Neural crest cell (in vitro differentiated cells): ENCODE data around the gene CYTL1. TPM values are rescaled to one million over a fixed set of nuclear protein-coding genes. Genes with fewer than 3 reads are reported as not detected.

Experiments used
- DNase-seq: peaks from one replicate; pipeline ENCODE4 v3.0.0; 2021; ENCODE audit warnings: low read depth, mixed read lengths, low spot score
- H3K27ac Mint-ChIP-seq: one replicate; pipeline ENCODE4 v1.8.0; 2021; ENCODE audit warnings: mild to moderate bottlenecking, mixed read lengths; ENCODE audit not compliant: unreplicated experiment
- H3K27me3 Mint-ChIP-seq: 2 replicates; pipeline ENCODE4 v1.8.0; 2021; ENCODE audit warnings: low read depth, mild to moderate bottlenecking, mixed read lengths
- H3K36me3 Mint-ChIP-seq: 2 replicates; pipeline ENCODE4 v1.8.0; 2021; ENCODE audit warnings: low read depth, mild to moderate bottlenecking, mixed read lengths
- H3K4me1 Mint-ChIP-seq: 2 replicates; pipeline ENCODE4 v1.8.0; 2021; ENCODE audit warnings: mixed read lengths
- H3K4me3 Mint-ChIP-seq: one replicate; pipeline ENCODE4 v1.8.0; 2021; ENCODE audit warnings: mild to moderate bottlenecking, mixed read lengths
- H3K9me3 Mint-ChIP-seq: 2 replicates; pipeline ENCODE4 v1.8.0; 2021; ENCODE audit warnings: mixed read lengths
- CTCF ChIP-seq: fragments of 200-600 bp; sonication (generic); conservative IDR thresholded peaks from 2 replicates; pipeline ENCODE4 v1.5.0; 2021; ENCODE audit warnings: antibody characterized with exemption, mild to moderate bottlenecking
- total RNA-seq: library from RNA; stranded (reverse); gene quantifications from 2 replicates; pipeline ENCODE4 v1.2.1, GENCODE V29; 2021

The CYTL1 gene
- total RNA-seq, 1 donor from 2014 or later: 13.2 TPM

GRCh38 chr4:4980621-4981230 lies 38.5 kb downstream of the CYTL1 start:
- Mint-ChIP-seq H3K36me3 (peaks cover 3% of the 10 kb centered on the region), H3K4me3 (no peak overlapping the region), H3K4me1 (peaks cover 18% of the 10 kb centered on the region), H3K9me3 (peaks cover 10% of the 10 kb centered on the region), H3K27ac (no peak overlapping the region), H3K27me3 (no peaks in the 10 kb centered on the region)
- no peak for TF ChIP-seq CTCF
- no peak for DNase-seq

GRCh38 chr4:4979971-4980370 lies 39.3 kb downstream of the CYTL1 start:
- Mint-ChIP-seq H3K36me3 (peaks cover 3% of the 10 kb centered on the region), H3K9me3 (peaks cover 15% of the 10 kb centered on the region), H3K4me1 (peaks cover 18% of the 10 kb centered on the region), H3K4me3 (no peak overlapping the region), H3K27me3 (no peaks in the 10 kb centered on the region), H3K27ac (no peak overlapping the region)
- DNase-seq: no peak
- no peak for TF ChIP-seq CTCF

- TF ChIP-seq CTCF: no peak
- peaks cover 5% of the 10 kb centered on the region for H3K36me3 Mint-ChIP-seq
- H3K9me3 Mint-ChIP-seq: peaks cover 21% of the 10 kb centered on the region
- DNase-seq: no peak
- H3K4me1 Mint-ChIP-seq: no peaks in the 10 kb centered on the region
- H3K27ac Mint-ChIP-seq: no peak overlapping the region
- peaks cover 22% of the 10 kb centered on the region for H3K27me3 Mint-ChIP-seq
- H3K4me3 Mint-ChIP-seq: no peak overlapping the region
Observed at GRCh38 chr4:4974727-4975126, 44.5 kb downstream of the CYTL1 start.

GRCh38 chr4:4971796-4972195 lies 47.5 kb downstream of the CYTL1 start:
- DNase-seq: no peak
- no peak for TF ChIP-seq CTCF
- peaks cover 12% of the 10 kb centered on the region for H3K9me3 Mint-ChIP-seq
- no peak overlapping the region for H3K4me3 Mint-ChIP-seq
- peaks cover 22% of the 10 kb centered on the region for H3K27me3 Mint-ChIP-seq
- no peak overlapping the region for H3K27ac Mint-ChIP-seq
- peaks cover 5% of the 10 kb centered on the region for H3K36me3 Mint-ChIP-seq
- no peaks in the 10 kb centered on the region for H3K4me1 Mint-ChIP-seq

- H3K4me1 Mint-ChIP-seq: no peaks in the 10 kb centered on the region
- H3K9me3 Mint-ChIP-seq: peaks cover 11% of the 10 kb centered on the region
- no peak overlapping the region for H3K27ac Mint-ChIP-seq
- no peak for TF ChIP-seq CTCF
- no peak for DNase-seq
- peaks cover 5% of the 10 kb centered on the region for H3K36me3 Mint-ChIP-seq
- no peak overlapping the region for H3K4me3 Mint-ChIP-seq
- peaks cover 22% of the 10 kb centered on the region for H3K27me3 Mint-ChIP-seq
Observed at GRCh38 chr4:4969298-4969697, 50.0 kb downstream of the CYTL1 start.
